Pancreas (tissue), 10 donors: Measurements from ENCODE around the gene ZFTA. TPM values are rescaled to one million over a fixed set of nuclear protein-coding genes. Genes with fewer than 3 reads are reported as not detected.

Experiments used
- ATAC-seq, 4 donors: fragments of 200-7000 bp; cut with Tn5 transposase; one replicate each; pipeline versions ENCODE4 v1.8.0 to v1.9.1; 2020; ENCODE audit warnings: mild to moderate bottlenecking in 4 of 4, moderate library complexity in 4 of 4
- DNase-seq, 6 donors: peaks; one replicate each; pipeline ENCODE4 v3.0.0-alpha.2; 2020
- FAIRE-seq: peaks from 2 replicates; lab custom pipeline; 2012; peaks lifted over from hg19 to GRCh38; lab: Jason Lieb, UNC
- H3K27ac ChIP-seq, 4 donors: fragments of 200-600 bp; sonication (generic); 1 replicate in 3 of 4; 2 replicates in 1 of 4; pipeline versions ENCODE4 v1.5.0 to v1.8.0; 2020
- H3K27me3 ChIP-seq, 4 donors: fragments of 200-600 bp; one replicate each; pipeline ENCODE4 v1.8.0; 2021
- H3K36me3 ChIP-seq, 3 donors: fragments of 200-600 bp; sonication (generic) in 1 of 3; one replicate each; pipeline versions ENCODE4 v1.5.0 to v1.8.0; 2020 to 2021
- H3K4me1 ChIP-seq, 3 donors: fragments of 200-600 bp; one replicate each; pipeline ENCODE4 v1.8.0; 2021
- H3K4me3 ChIP-seq, 4 donors: fragments of 200-600 bp; sonication (generic) in 2 of 4; one replicate each; pipeline versions ENCODE4 v1.5.0 to v1.8.0; 2020 to 2021
- H3K9me3 ChIP-seq, 4 donors: fragments of 200-600 bp; one replicate each; pipeline ENCODE4 v1.8.0; 2021
- WGBS, 2 donors: extraction: QIAGEN DNeasy Blood & Tissue Kit; methylation state at CpG; one replicate each; pipeline ENCODE4 v1.1.7; 2013; 5-methylcytosine and 5-hydroxymethylcytosine counted together
- intact Hi-C, 3 donors: fragments of 100-400 bp; cut with DNase I; formaldehyde crosslinking; loops; one replicate each; pipeline versions ENCODE4 v1.11.1 to v1.14.2; 2022
- polyA plus RNA-seq, 2 donors: library from polyadenylated mRNA; stranded (reverse); fragments of 200-250 nt; gene quantifications; one replicate each; pipeline ENCODE4 v1.2.3, GENCODE V29; 2013
- total RNA-seq, 6 donors: library from RNA; stranded (reverse); fragmentation: NEBNext Ultra II Directional in 4 of 6; extraction: Animal tissue kit (Norgen Biotek cat#: 25700) in 4 of 6; gene quantifications; one replicate each; pipeline versions ENCODE4 v1.2.1 to v1.2.4, GENCODE V29; 2021 to 2023
- TF ChIP-seq, protein P1 (sequence below), 4 donors: fragments of 200-600 bp; sonication (generic) in 3 of 4; IDR thresholded peaks; one replicate each; pipeline versions ENCODE4 v1.5.0 to v1.8.0; 2021; ENCODE audit warnings: antibody characterized with exemption in 4 of 4
- donor health status: healthy with polysubstance abuse.
- donor health status: DM: no; HTN: no; CAD: no; lungs with moderate emphysema.
- donor health status: DM: no; HTN: no; CAD: no.
- donor health status: control.
- donor health status: control.
- donor health status: Bipolar disorder and iron deficiency.
- donor health status: DM: yes; HTN: yes; CAD: no.
- donor health status: DM: no; HTN: no; CAD: no.
- donor health status: DM: no; HTN: no; CAD: no.
- donor health status: DM: yes; HTN: yes; CAD: no.

Gene ZFTA
- total and polyA plus RNA-seq, 8 donors, result 4.3 to 11.3 (median 6.5) TPM

DNA sequence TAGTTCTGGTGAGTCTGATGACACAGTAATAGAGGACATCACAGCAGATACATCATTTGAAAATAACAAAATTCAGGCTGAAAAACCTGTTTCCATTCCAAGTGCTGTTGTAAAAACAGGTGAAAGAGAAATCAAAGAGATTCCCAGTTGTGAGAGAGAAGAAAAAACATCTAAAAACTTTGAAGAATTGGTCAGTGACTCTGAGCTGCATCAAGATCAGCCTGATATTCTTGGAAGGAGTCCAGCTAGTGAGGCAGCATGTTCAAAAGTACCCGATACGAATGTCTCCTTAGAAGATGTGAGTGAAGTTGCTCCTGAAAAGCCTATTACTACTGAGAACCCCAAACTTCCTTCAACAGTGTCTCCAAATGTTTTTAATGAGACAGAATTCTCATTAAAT is 48.6 kb downstream of the ZFTA start:
- H3K4me3 ChIP-seq, result no peak overlapping the region
- H3K27me3 ChIP-seq, result no peaks in the 10 kb centered on the region
- ATAC-seq (no peak), DNase-seq (no peak), FAIRE-seq (no peak)
- H3K36me3 ChIP-seq, result no peaks in the 10 kb centered on the region
- 80 to 87% methylated on average over 2 of the region's 2 CpGs for WGBS, 2 donors
- no peaks in the 10 kb centered on the region for H3K4me1 ChIP-seq
- TF ChIP-seq, protein P1, sequence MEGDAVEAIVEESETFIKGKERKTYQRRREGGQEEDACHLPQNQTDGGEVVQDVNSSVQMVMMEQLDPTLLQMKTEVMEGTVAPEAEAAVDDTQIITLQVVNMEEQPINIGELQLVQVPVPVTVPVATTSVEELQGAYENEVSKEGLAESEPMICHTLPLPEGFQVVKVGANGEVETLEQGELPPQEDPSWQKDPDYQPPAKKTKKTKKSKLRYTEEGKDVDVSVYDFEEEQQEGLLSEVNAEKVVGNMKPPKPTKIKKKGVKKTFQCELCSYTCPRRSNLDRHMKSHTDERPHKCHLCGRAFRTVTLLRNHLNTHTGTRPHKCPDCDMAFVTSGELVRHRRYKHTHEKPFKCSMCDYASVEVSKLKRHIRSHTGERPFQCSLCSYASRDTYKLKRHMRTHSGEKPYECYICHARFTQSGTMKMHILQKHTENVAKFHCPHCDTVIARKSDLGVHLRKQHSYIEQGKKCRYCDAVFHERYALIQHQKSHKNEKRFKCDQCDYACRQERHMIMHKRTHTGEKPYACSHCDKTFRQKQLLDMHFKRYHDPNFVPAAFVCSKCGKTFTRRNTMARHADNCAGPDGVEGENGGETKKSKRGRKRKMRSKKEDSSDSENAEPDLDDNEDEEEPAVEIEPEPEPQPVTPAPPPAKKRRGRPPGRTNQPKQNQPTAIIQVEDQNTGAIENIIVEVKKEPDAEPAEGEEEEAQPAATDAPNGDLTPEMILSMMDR (IDR thresholded peaks at IDR 0.05), result no peak
- intact Hi-C loops, result no loop called here
- H3K9me3 ChIP-seq, result no peaks in the 10 kb centered on the region
- H3K27ac ChIP-seq, result no peak overlapping the region

DNA sequence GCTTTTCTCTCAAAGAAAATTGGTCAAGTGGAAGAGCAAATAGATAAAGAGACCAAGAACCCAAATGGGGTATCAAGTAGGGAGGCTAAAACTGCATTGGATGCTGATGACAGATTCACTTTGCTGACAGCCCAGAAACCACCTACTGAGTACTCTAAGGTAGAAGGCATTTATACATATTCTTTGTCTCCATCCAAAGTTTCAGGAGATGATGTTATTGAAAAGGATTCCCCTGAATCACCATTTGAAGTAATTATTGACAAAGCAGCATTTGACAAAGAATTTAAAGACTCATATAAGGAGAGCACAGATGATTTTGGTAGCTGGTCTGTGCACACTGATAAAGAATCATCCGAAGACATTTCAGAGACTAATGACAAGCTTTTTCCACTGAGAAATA is 49.6 kb downstream of the ZFTA start:
- H3K4me1 ChIP-seq, result no peaks in the 10 kb centered on the region
- ATAC-seq, result no peak
- TF ChIP-seq, protein P1 (IDR thresholded peaks at IDR 0.05), result no peak
- H3K27ac ChIP-seq, result no peak overlapping the region
- no peaks in the 10 kb centered on the region for H3K9me3 ChIP-seq
- intact Hi-C loops, result no loop called here
- 63 to 89% methylated on average over 1 of the region's 1 CpG for WGBS, 2 donors
- FAIRE-seq, result no peak
- H3K36me3 ChIP-seq, result no peaks in the 10 kb centered on the region
- no peak for DNase-seq
- no peak overlapping the region for H3K4me3 ChIP-seq
- no peaks in the 10 kb centered on the region for H3K27me3 ChIP-seq

Other genes starting within 250 kb of the ZFTA start
- 10 to 100 TPM in 2 of 6 donors, 1 to 10 TPM in 4; 3.3 to 32.4 (median 5.7) TPM for gene PLAAT4, start 232.0 kb downstream of the ZFTA start, total RNA-seq
- gene PLAAT4, start 232.0 kb downstream of the ZFTA start, polyA plus RNA-seq, result 10 to 100 TPM; 13.5 to 16.2 TPM
- gene PLAAT2, start 205.4 kb downstream of the ZFTA start, total RNA-seq, result not detected
- under 1 TPM in 1 of 2 donors, not detected in 1; 0.26 TPM for gene PLAAT2, start 205.4 kb downstream of the ZFTA start, polyA plus RNA-seq
- 10 to 100 TPM; 15.2 to 36.0 (median 19.1) TPM for gene PLAAT3, start 154.3 kb downstream of the ZFTA start, total RNA-seq
- gene PLAAT3, start 154.3 kb downstream of the ZFTA start, polyA plus RNA-seq, result 10 to 100 TPM; 26.7 to 30.6 TPM
- gene ATL3, start 97.4 kb downstream of the ZFTA start, total RNA-seq, result 10 to 100 TPM; 23.5 to 40.7 (median 29.4) TPM
- 1 to 10 TPM; 6.1 to 6.9 TPM for gene ATL3, start 97.4 kb downstream of the ZFTA start, polyA plus RNA-seq
- 10 to 100 TPM; 51.2 to 74.9 (median 63.9) TPM for gene RTN3, start 87.3 kb downstream of the ZFTA start, total RNA-seq
- 10 to 100 TPM; 40.2 to 79.6 TPM for gene RTN3, start 87.3 kb downstream of the ZFTA start, polyA plus RNA-seq
- gene SPINDOC, start 44.7 kb upstream of the ZFTA start, total RNA-seq, result 1 to 10 TPM; 2.5 to 7.8 (median 4.3) TPM
- 1 to 10 TPM; 8.0 to 8.3 TPM for gene SPINDOC, start 44.7 kb upstream of the ZFTA start, polyA plus RNA-seq
- gene MARK2, start 70.3 kb upstream of the ZFTA start, total RNA-seq, result 10 to 100 TPM; 19.0 to 30.8 (median 21.5) TPM
- gene MARK2, start 70.3 kb upstream of the ZFTA start, polyA plus RNA-seq, result 10 to 100 TPM; 11.7 to 21.0 TPM
- under 1 TPM; 0.37 to 0.79 (median 0.50) TPM for gene RCOR2, start 148.4 kb upstream of the ZFTA start, total RNA-seq
- gene RCOR2, start 148.4 kb upstream of the ZFTA start, polyA plus RNA-seq, result 1 to 10 TPM; 1.2 to 1.9 TPM
- 10 to 100 TPM in 3 of 6 donors, 1 to 10 TPM in 3; 6.8 to 14.4 (median 11.9) TPM for gene NAA40, start 170.2 kb upstream of the ZFTA start, total RNA-seq
- gene NAA40, start 170.2 kb upstream of the ZFTA start, polyA plus RNA-seq, result 10 to 100 TPM; 16.7 to 25.7 TPM
- gene COX8A, start 205.8 kb upstream of the ZFTA start, total RNA-seq, result 100 to 1,000 TPM in 4 of 6 donors, 10 to 100 TPM in 2; 79.8 to 135 (median 118) TPM
- gene COX8A, start 205.8 kb upstream of the ZFTA start, polyA plus RNA-seq, result 100 to 1,000 TPM; 351 to 441 TPM
- gene OTUB1, start 217.7 kb upstream of the ZFTA start, total RNA-seq, result 10 to 100 TPM; 15.2 to 32.0 (median 24.4) TPM
- gene OTUB1, start 217.7 kb upstream of the ZFTA start, polyA plus RNA-seq, result 10 to 100 TPM; 42.4 to 57.8 TPM